Upper lobe of left lung (tissue), 4 donors: ENCODE results near the gene ZNF557.
"Not testable (repeated sequence)": the region's sequence is repeated elsewhere in the genome, so short reads cannot be mapped to it uniquely, and the experiment has no call there.

Experiments used
- EP300 ChIP-seq, 4 donors: sonication (generic); formaldehyde crosslinking; IDR thresholded peaks; one replicate each; pipeline ENCODE4 v1.5.1; 2017; ENCODE audit warnings: antibody characterized with exemption in 4 of 4, control low read depth in 2 of 4
- POLR2A ChIP-seq, 4 donors: fragments of 450-650 bp; IDR thresholded peaks; one replicate each; pipeline ENCODE4 v1.5.1; 2016 to 2017; ENCODE audit warnings: antibody characterized with exemption in 4 of 4, mild to moderate bottlenecking in 2 of 4
- POLR2AphosphoS5 ChIP-seq, 2 donors: sonication (generic); formaldehyde crosslinking; IDR thresholded peaks; one replicate each; pipeline ENCODE4 v1.5.1; 2017; ENCODE audit warnings: antibody characterized with exemption in 2 of 2
- TF ChIP-seq, protein P1 (sequence below), 6 experiments: fragments of 450-650 bp in 4 of 6; fragments of 200-600 bp in 2 of 6; sonication (generic) in 2 of 6; IDR thresholded peaks; one replicate each; pipeline ENCODE4 v1.5.1; 2016 to 2019; ENCODE audit warnings: antibody characterized with exemption in 6 of 6

DNA sequence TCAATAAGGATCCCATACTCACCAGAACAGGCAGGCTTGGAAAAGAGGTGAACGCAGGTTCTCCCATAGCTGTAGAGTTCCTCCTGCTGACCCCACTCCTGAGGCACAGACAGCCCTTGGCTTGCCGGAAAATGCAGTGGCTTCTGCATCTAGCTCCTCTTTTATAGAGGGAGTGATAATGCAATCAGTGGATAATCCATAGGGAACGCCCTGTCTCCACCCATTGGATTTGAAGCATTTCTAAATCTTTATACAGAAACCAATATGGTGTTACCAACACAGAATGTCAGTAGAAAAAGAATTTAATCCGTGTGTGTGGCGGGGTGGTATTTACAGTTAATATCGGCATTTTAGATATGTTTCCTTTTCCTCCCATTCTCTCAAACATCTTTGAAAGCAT, 48.2 kb upstream of the ZNF557 start, which contains the start of gene MBD3L2B:
- TF ChIP-seq, protein P1, sequence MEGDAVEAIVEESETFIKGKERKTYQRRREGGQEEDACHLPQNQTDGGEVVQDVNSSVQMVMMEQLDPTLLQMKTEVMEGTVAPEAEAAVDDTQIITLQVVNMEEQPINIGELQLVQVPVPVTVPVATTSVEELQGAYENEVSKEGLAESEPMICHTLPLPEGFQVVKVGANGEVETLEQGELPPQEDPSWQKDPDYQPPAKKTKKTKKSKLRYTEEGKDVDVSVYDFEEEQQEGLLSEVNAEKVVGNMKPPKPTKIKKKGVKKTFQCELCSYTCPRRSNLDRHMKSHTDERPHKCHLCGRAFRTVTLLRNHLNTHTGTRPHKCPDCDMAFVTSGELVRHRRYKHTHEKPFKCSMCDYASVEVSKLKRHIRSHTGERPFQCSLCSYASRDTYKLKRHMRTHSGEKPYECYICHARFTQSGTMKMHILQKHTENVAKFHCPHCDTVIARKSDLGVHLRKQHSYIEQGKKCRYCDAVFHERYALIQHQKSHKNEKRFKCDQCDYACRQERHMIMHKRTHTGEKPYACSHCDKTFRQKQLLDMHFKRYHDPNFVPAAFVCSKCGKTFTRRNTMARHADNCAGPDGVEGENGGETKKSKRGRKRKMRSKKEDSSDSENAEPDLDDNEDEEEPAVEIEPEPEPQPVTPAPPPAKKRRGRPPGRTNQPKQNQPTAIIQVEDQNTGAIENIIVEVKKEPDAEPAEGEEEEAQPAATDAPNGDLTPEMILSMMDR (IDR thresholded peaks at IDR 0.05): not testable (repeated sequence)
- TF ChIP-seq POLR2A, EP300, POLR2AphosphoS5 (IDR thresholded peaks at IDR 0.05): not testable (repeated sequence)
